Measurements from ENCODE around the gene PLPPR1.

DNA sequence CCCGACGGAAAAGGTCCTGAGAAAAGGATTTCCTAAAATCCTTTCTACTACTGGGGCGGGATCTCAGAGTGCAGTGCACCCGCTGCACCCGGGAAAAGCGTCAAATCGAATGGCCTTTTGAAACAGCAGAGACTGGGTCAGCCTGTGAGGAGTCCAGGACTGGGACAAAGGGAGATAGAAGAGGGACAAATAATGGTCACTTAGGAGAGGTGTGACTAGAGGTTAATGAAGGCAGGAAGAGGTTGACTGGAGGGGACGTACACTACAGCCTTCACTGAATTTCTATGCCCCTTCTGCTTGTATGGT lies 1.5 kb downstream of the PLPPR1 start:
- TF ChIP-seq RAD21 (IDR thresholded peaks at IDR 0.05; ENCODE audit: low read length), result no peak
- no peak for TF ChIP-seq SMC3 (IDR thresholded peaks at IDR 0.05; ENCODE audit: low read depth, low read length)
- TF ChIP-seq MAFK (IDR thresholded peaks at IDR 0.05; ENCODE audit: low read depth, low read length), result no peak
- TF ChIP-seq, protein P1, sequence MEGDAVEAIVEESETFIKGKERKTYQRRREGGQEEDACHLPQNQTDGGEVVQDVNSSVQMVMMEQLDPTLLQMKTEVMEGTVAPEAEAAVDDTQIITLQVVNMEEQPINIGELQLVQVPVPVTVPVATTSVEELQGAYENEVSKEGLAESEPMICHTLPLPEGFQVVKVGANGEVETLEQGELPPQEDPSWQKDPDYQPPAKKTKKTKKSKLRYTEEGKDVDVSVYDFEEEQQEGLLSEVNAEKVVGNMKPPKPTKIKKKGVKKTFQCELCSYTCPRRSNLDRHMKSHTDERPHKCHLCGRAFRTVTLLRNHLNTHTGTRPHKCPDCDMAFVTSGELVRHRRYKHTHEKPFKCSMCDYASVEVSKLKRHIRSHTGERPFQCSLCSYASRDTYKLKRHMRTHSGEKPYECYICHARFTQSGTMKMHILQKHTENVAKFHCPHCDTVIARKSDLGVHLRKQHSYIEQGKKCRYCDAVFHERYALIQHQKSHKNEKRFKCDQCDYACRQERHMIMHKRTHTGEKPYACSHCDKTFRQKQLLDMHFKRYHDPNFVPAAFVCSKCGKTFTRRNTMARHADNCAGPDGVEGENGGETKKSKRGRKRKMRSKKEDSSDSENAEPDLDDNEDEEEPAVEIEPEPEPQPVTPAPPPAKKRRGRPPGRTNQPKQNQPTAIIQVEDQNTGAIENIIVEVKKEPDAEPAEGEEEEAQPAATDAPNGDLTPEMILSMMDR (conservative IDR thresholded peaks at IDR 0.05; ENCODE audit: low read depth, low read length), result no peak
- no peak for TF ChIP-seq CHD1 (IDR thresholded peaks at IDR 0.05; ENCODE audit: low read depth, low read length)
- no peak for TF ChIP-seq POLR2A (IDR thresholded peaks at IDR 0.05; ENCODE audit: low read depth, low read length)
- TF ChIP-seq NFE2L2 (IDR thresholded peaks at IDR 0.05; ENCODE audit: low read depth, low read length), result no peak
